H1 (cell line): ENCODE measurements around the gene TACR2. TPM values are rescaled to one million over a fixed set of nuclear protein-coding genes. Genes with fewer than 3 reads are reported as not detected.

Experiments used
- CTCF ChIA-PET: fragments of 300-600 bp; sonication (Branson Sonifier 250); formaldehyde crosslinking; loops from one replicate; lab custom pipeline; 2021; ENCODE audit not compliant: partially characterized antibody; lab: Charles Lee
- POLR2A ChIA-PET: fragments of 300-600 bp; sonication (Branson Sonifier 250); formaldehyde crosslinking; loops from one replicate; lab custom pipeline; 2021; ENCODE audit warnings: inconsistent platforms; ENCODE audit not compliant: partially characterized antibody; lab: Charles Lee
- DNase-seq, 2 experiments: peaks; one replicate each; pipeline versions ENCODE4 v3.0.0 to v3.0.0-alpha.2; 2010 to 2022; ENCODE audit warnings: low spot score in 2 of 2, low read depth in 1 of 2, mixed read lengths in 1 of 2
- FAIRE-seq: peaks from 2 replicates; lab custom pipeline; 2011; peaks lifted over from hg19 to GRCh38; lab: Jason Lieb, UNC
- H2AFZ ChIP-seq: 2 replicates; pipeline ENCODE4 v1.8.1; 2012; ENCODE audit warnings: low read length, inconsistent platforms
- H2AK5ac ChIP-seq: 2 replicates; pipeline ENCODE4 v1.6.1; 2013; ENCODE audit warnings: low read depth, low read length
- H2BK120ac ChIP-seq: replicated peaks from 2 replicates; pipeline ENCODE3; 2013; ENCODE audit warnings: low read depth, low read length, inconsistent platforms
- H2BK12ac ChIP-seq: 2 replicates; pipeline ENCODE4 v1.6.1; 2013; ENCODE audit warnings: low read depth, low read length
- H2BK15ac ChIP-seq: 2 replicates; pipeline ENCODE4 v1.6.1; 2013; ENCODE audit warnings: low read length
- H2BK20ac ChIP-seq: 2 replicates; pipeline ENCODE4 v1.6.1; 2013; ENCODE audit warnings: low read length
- H2BK5ac ChIP-seq: 2 replicates; pipeline ENCODE4 v1.6.1; 2013; ENCODE audit warnings: low read depth, low read length
- H3K14ac ChIP-seq: 2 replicates; pipeline ENCODE4 v1.6.1; 2013; ENCODE audit warnings: inconsistent platforms; ENCODE audit not compliant: insufficient read length
- H3K18ac ChIP-seq: 2 replicates; pipeline ENCODE4 v1.6.1; 2013; ENCODE audit warnings: low read length; ENCODE audit errors: extremely low read depth
- H3K23ac ChIP-seq: 2 replicates; pipeline ENCODE4 v1.6.1; 2013; ENCODE audit warnings: inconsistent platforms; ENCODE audit not compliant: insufficient read length
- H3K23me2 ChIP-seq: 2 replicates; pipeline ENCODE4 v1.6.1; 2013; ENCODE audit warnings: low read depth, low read length
- H3K27ac ChIP-seq: 2 replicates; pipeline ENCODE4 v1.6.1; 2011; ENCODE audit warnings: low read depth, low read length, inconsistent platforms
- H3K27me3 ChIP-seq, 4 experiments: replicated peaks in 1 of 4; 1 replicate in 1 of 4; 2 replicates in 3 of 4; pipeline versions ENCODE4 v1.6.1 to v1.8.1; 2011 to 2013; ENCODE audit warnings: low read length in 3 of 4, mild to moderate bottlenecking in 3 of 4, inconsistent platforms in 2 of 4, mixed read lengths in 2 of 4, moderate library complexity in 1 of 4; ENCODE audit not compliant: control insufficient read depth in 3 of 4, insufficient read depth in 3 of 4; ENCODE audit errors: extremely low read depth in 1 of 4
- H3K36me3 ChIP-seq, 4 experiments: 2 replicates each; pipeline versions ENCODE4 v1.6.1 to v1.8.1; 2011 to 2013; ENCODE audit warnings: mild to moderate bottlenecking in 4 of 4, low read length in 3 of 4, moderate library complexity in 2 of 4, control low read depth in 1 of 4, inconsistent platforms in 1 of 4; ENCODE audit not compliant: insufficient read depth in 4 of 4, control insufficient read depth in 2 of 4
- H3K4ac ChIP-seq: replicated peaks from 2 replicates; pipeline ENCODE3; 2013; ENCODE audit warnings: low read length, low read depth, mixed read lengths, inconsistent platforms; ENCODE audit not compliant: insufficient read length
- H3K4me1 ChIP-seq, 4 experiments: replicated peaks in 1 of 4; 1 replicate in 1 of 4; 2 replicates in 3 of 4; pipeline versions ENCODE4 v1.6.1 to v1.8.1; 2011 to 2013; ENCODE audit warnings: low read length in 3 of 4, inconsistent platforms in 2 of 4, mixed read lengths in 1 of 4; ENCODE audit not compliant: insufficient read depth in 4 of 4, control insufficient read depth in 3 of 4
- H3K4me2 ChIP-seq, 2 experiments: 2 replicates each; pipeline versions ENCODE4 v1.6.1 to v1.8.1; 2011 to 2013; ENCODE audit warnings: low read depth in 2 of 2, low read length in 2 of 2, control low read depth in 1 of 2, inconsistent platforms in 1 of 2, mild to moderate bottlenecking in 1 of 2; ENCODE audit not compliant: insufficient read depth in 1 of 2
- H3K4me3 ChIP-seq, 4 experiments: fragments of 200-600, 300-600 bp in 1 of 4; sonication (generic), shearing (Covaris generic), sonication (Bioruptor Twin) in 1 of 4; 2 replicates each; pipeline versions ENCODE4 v1.5.1 to v1.8.1; 2011 to 2016; ENCODE audit warnings: low read length in 4 of 4, low read depth in 3 of 4, control low read depth in 2 of 4, inconsistent platforms in 2 of 4, mild to moderate bottlenecking in 2 of 4, mixed read lengths in 1 of 4, moderate library complexity in 1 of 4; ENCODE audit not compliant: insufficient read depth in 2 of 4; ENCODE audit errors: extremely low read depth in 1 of 4
- H3K56ac ChIP-seq: replicated peaks from 2 replicates; pipeline ENCODE3; 2013; ENCODE audit warnings: low read depth, mild to moderate bottlenecking, mixed read lengths, low read length, inconsistent platforms; ENCODE audit not compliant: insufficient read length
- H3K79me1 ChIP-seq: 2 replicates; pipeline ENCODE4 v1.6.1; 2013; ENCODE audit warnings: low read depth, low read length, control low read depth
- H3K79me2 ChIP-seq, 2 experiments: 2 replicates each; pipeline versions ENCODE4 v1.6.1 to v1.8.1; 2012 to 2013; ENCODE audit warnings: low read length in 2 of 2, mild to moderate bottlenecking in 2 of 2, inconsistent platforms in 1 of 2; ENCODE audit not compliant: insufficient read depth in 2 of 2, control insufficient read depth in 1 of 2
- H3K9ac ChIP-seq, 4 experiments: replicated peaks in 1 of 4; 1 replicate in 1 of 4; 2 replicates in 3 of 4; pipeline versions ENCODE4 v1.6.1 to v1.8.1; 2011 to 2013; ENCODE audit warnings: low read depth in 3 of 4, low read length in 3 of 4, control low read depth in 2 of 4, mild to moderate bottlenecking in 2 of 4, moderate library complexity in 2 of 4, inconsistent platforms in 1 of 4; ENCODE audit errors: extremely low read depth in 1 of 4
- H3K9me3 ChIP-seq, 2 experiments: 2 replicates each; pipeline versions ENCODE4 v1.6.1 to v1.8.1; 2012 to 2013; ENCODE audit warnings: mild to moderate bottlenecking in 2 of 2, moderate library complexity in 2 of 2, control low read depth in 1 of 2, inconsistent platforms in 1 of 2, low read depth in 1 of 2, low read length in 1 of 2, mixed read lengths in 1 of 2; ENCODE audit not compliant: insufficient read depth in 2 of 2
- H4K20me1 ChIP-seq, 2 experiments: replicated peaks in 1 of 2; 2 replicates each; pipeline versions ENCODE3 to v1.8.1; 2011 to 2013; ENCODE audit warnings: inconsistent platforms in 2 of 2, low read length in 2 of 2, mild to moderate bottlenecking in 1 of 2; ENCODE audit not compliant: insufficient read depth in 2 of 2, control insufficient read depth in 1 of 2
- H4K5ac ChIP-seq: 2 replicates; pipeline ENCODE4 v1.6.1; 2013; ENCODE audit warnings: low read length, low read depth, mixed read lengths, inconsistent platforms; ENCODE audit not compliant: insufficient read length
- H4K8ac ChIP-seq: 2 replicates; pipeline ENCODE4 v1.8.0; 2013; ENCODE audit warnings: mild to moderate bottlenecking, moderate library complexity, low read length, inconsistent platforms; ENCODE audit not compliant: insufficient read depth; ENCODE audit errors: extremely low read depth
- H4K91ac ChIP-seq: replicated peaks from 2 replicates; pipeline ENCODE3; 2013; ENCODE audit warnings: low read length, mixed read lengths, inconsistent platforms; ENCODE audit not compliant: insufficient read length
- CHD2 ChIP-seq: IDR thresholded peaks from 2 replicates; pipeline ENCODE4 v1.6.1; 2012; ENCODE audit warnings: low read length, improper control_type of control experiment
- MAFK ChIP-seq: IDR thresholded peaks from 2 replicates; pipeline ENCODE4 v1.6.1; 2012; ENCODE audit warnings: low read depth, mild to moderate bottlenecking, improper control_type of control experiment, low read length
- PHF8 ChIP-seq: fragments of 200-600 bp; sonication (generic); conservative IDR thresholded peaks from 2 replicates; pipeline ENCODE4 v1.7.1; 2012; ENCODE audit warnings: low read depth, mild to moderate bottlenecking, inconsistent platforms, low read length, moderate library complexity
- SP1 ChIP-seq: IDR thresholded peaks from 2 replicates; pipeline ENCODE4 v1.6.1; 2011; ENCODE audit warnings: low read depth, low read length
- SUZ12 ChIP-seq: fragments of 200-600 bp; sonication (generic); IDR thresholded peaks from 2 replicates; pipeline ENCODE4 v1.6.1; 2012; ENCODE audit warnings: mild to moderate bottlenecking, inconsistent platforms, low read length, moderate library complexity, mixed read lengths
- WGBS, 2 experiments: shearing (Covaris generic) in 1 of 2; methylation state at CpG; one replicate each; pipeline versions ENCODE4 v1.1.6 to v1.1.7; 2013 to 2015; ENCODE audit warnings: low lambda C conversion rate in 2 of 2, mixed read lengths in 2 of 2, inconsistent platforms in 1 of 2, low coverage in 1 of 2, missing lambda C conversion rate in 1 of 2; ENCODE audit not compliant: insufficient replicate concordance in 2 of 2, insufficient coverage in 1 of 2, insufficient read length in 1 of 2; ENCODE audit errors: extremely low coverage in 1 of 2, missing lambda C conversion rate in 1 of 2; 5-methylcytosine and 5-hydroxymethylcytosine counted together
- polyA plus RNA-seq, 7 experiments: library from polyadenylated mRNA; depleted of rRNA in 3 of 7; stranded (reverse) in 5 of 7; unstranded in 2 of 7; fragments of >200 nt in 5 of 7; fragments of 200-250 nt in 2 of 7; gene quantifications; 1 replicate in 5 of 7; 2 replicates in 1 of 7; 4 replicates in 1 of 7; pipeline versions ENCODE4 v1.2.1 to v1.2.3, GENCODE V29; 2011 to 2013; ENCODE audit warnings: missing spikeins in 2 of 7, mixed read lengths in 2 of 7
- total RNA-seq: library from RNA; stranded (reverse); fragmentation: NEBNext Ultra II Directional; extraction: Animal tissue kit (Norgen Biotek cat#: 25700); gene quantifications from 2 replicates; pipeline ENCODE4 v1.2.1, GENCODE V29; 2021

TACR2 gene
- total and polyA plus RNA-seq, 2 of the 8 experiments (the other 6 are each of a cell fraction or from before 2014, with no cell fraction given), result 0.06 TPM; not detected in 1

GRCh38 chr10:69452676-69453415 is 36.1 kb upstream of the TACR2 start:
- H2BK20ac ChIP-seq, result no peak overlapping the region
- no peak overlapping the region; a peak in 1 of 4 replicates for H3K4me2 ChIP-seq
- H4K8ac ChIP-seq, result no peak overlapping the region
- no peak overlapping the region for H2BK120ac ChIP-seq
- no peak overlapping the region for H3K14ac ChIP-seq
- H4K91ac ChIP-seq, result no peak overlapping the region
- no peak overlapping the region for H2AK5ac ChIP-seq
- 73% methylated on average over 6 of the region's 6 CpGs; no CpG with 5 or more reads in 1 of the 2 experiments for WGBS, 2 experiments
- H3K23me2 ChIP-seq, result peaks cover 11% of the 10 kb centered on the region
- H3K9ac ChIP-seq, result no peak overlapping the region
- H3K36me3 ChIP-seq, result no peaks in the 10 kb centered on the region
- no peak overlapping the region for H2AFZ ChIP-seq
- FAIRE-seq (no peak), DNase-seq (no peak)
- no peak overlapping the region for H3K56ac ChIP-seq
- no peak overlapping the region for H3K4me3 ChIP-seq
- no peak overlapping the region for H3K4ac ChIP-seq
- H2BK12ac ChIP-seq, result no peak overlapping the region
- no peak overlapping the region for H3K18ac ChIP-seq
- peaks cover 8 to 26% (median 16%) of the 10 kb centered on the region in 4 experiments for H3K27me3 ChIP-seq
- peaks cover 0 to 10% (median 4%) of the 10 kb centered on the region in 4 experiments; a peak in 5 of 7 replicates for H3K4me1 ChIP-seq
- H2BK15ac ChIP-seq, result no peak overlapping the region
- no peaks in the 10 kb centered on the region for H3K9me3 ChIP-seq
- H2BK5ac ChIP-seq, result no peak overlapping the region
- no peak overlapping the region for H3K23ac ChIP-seq
- H3K79me1 ChIP-seq, result no peaks in the 10 kb centered on the region
- ChIA-PET POLR2A (interaction anchor here (1.1 to 1.5 kb wide), 3 partner anchors 13 to 40 kb away, joined by 3 read pairs; no protein-coding TSS in a partner anchor), CTCF (interaction anchor here (0.8 to 8.7 kb wide), 9 partner anchors 16 to 188 kb away, joined by 3 to 150 read pairs (median 36); no protein-coding TSS in a partner anchor)
- H3K27ac ChIP-seq, result no peak overlapping the region
- peaks cover 6 to 7% of the 10 kb centered on the region in 2 experiments for H4K20me1 ChIP-seq
- H3K79me2 ChIP-seq, result no peaks in the 10 kb centered on the region
- no peak overlapping the region for H4K5ac ChIP-seq
- TF ChIP-seq CHD2 (no peak), SP1 (no peak), SUZ12 (no peak), MAFK (no peak), PHF8 (no peak)
